ENCODE results near the gene MDK.
A peak's percentile ranks its signal among the peaks of the same experiment; 100 is the strongest.

- TF ChIP-seq CTCF (IDR thresholded peaks at IDR 0.05; ENCODE audit: low read length) = peak; percentile 84
- no peak for TF ChIP-seq EZH2 (IDR thresholded peaks at IDR 0.05; ENCODE audit: borderline replicate concordance, low read length)
Observed at GRCh38 chr11:46369458-46370152, 11.9 kb upstream of the MDK start.
